T-helper 2 cell treated with Interferon-gamma antibody and Interleukin-4, amounts not matched to agents 5 μg/mL and 100 μg/mL, for 36 hours (primary cell): ENCODE measurements around the gene SRY.
"Not testable (repeated sequence)": the region's sequence is repeated elsewhere in the genome, so short reads cannot be mapped to it uniquely, and the experiment has no call there.

ENCODE experiments used
- DNase-seq: peaks from one replicate; pipeline ENCODE4 v3.0.0; 2021; ENCODE audit warnings: low spot score
- H3K27ac Mint-ChIP-seq: one replicate; pipeline ENCODE4 v1.8.0; 2021; ENCODE audit warnings: mild to moderate bottlenecking, mixed read lengths
- H3K27me3 Mint-ChIP-seq: one replicate; pipeline ENCODE4 v1.8.0; 2021; ENCODE audit warnings: low read depth, mixed read lengths
- H3K36me3 Mint-ChIP-seq: one replicate; pipeline ENCODE4 v1.8.0; 2021; ENCODE audit warnings: low read depth, mixed read lengths
- H3K4me1 Mint-ChIP-seq: one replicate; pipeline ENCODE4 v1.8.0; 2021; ENCODE audit warnings: low read depth, mixed read lengths
- H3K4me3 Mint-ChIP-seq: one replicate; pipeline ENCODE4 v1.8.0; 2022; ENCODE audit warnings: mild to moderate bottlenecking, moderate library complexity, mixed read lengths
- H3K9me3 Mint-ChIP-seq: one replicate; pipeline ENCODE4 v1.8.0; 2021; ENCODE audit warnings: mixed read lengths

The SRY gene

GRCh38 chrY:2787600-2787999, at the start of gene SRY:
Gene SRY, minus strand, starts transcription at chrY:2787682. Its CDS starts 79 bp downstream, at chrY:2787603.
- Mint-ChIP-seq H3K36me3 (no peaks in the 10 kb centered on the region), H3K4me1 (peaks cover 15% of the 10 kb centered on the region), H3K27me3 (peaks cover 47% of the 10 kb centered on the region), H3K4me3 (peak within 1 kb of the TSS; percentile 75), H3K9me3 (no peaks in the 10 kb centered on the region), H3K27ac (no peak within 1 kb of the TSS)
- no peak for DNase-seq

DNA sequence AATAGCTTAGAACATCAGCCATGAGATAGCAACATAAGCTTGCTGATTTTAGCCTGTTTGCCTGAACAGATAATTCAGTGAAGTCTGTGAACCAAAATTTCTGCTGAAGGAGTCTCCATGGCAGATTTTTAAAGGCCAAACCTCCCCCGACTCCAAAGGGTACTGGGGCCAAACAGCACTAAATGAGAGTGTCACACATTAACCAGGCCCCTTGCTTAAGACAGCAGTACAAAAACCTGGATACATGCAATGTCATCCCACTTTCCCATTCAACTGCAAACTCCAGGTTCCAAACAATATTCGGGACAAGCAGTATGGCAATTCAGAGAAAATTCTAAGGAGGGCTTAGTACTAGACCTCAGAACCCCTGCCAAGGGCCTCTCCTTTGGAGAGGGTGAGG, 49.6 kb upstream of the SRY start:
- no peaks in the 10 kb centered on the region for H3K9me3 Mint-ChIP-seq
- H3K27ac Mint-ChIP-seq = no peak overlapping the region
- H3K4me1 Mint-ChIP-seq = peaks cover 9% of the 10 kb centered on the region
- no peak overlapping the region for H3K4me3 Mint-ChIP-seq
- H3K27me3 Mint-ChIP-seq = peaks cover 15% of the 10 kb centered on the region
- no peak for DNase-seq
- peaks cover 7% of the 10 kb centered on the region for H3K36me3 Mint-ChIP-seq

DNA sequence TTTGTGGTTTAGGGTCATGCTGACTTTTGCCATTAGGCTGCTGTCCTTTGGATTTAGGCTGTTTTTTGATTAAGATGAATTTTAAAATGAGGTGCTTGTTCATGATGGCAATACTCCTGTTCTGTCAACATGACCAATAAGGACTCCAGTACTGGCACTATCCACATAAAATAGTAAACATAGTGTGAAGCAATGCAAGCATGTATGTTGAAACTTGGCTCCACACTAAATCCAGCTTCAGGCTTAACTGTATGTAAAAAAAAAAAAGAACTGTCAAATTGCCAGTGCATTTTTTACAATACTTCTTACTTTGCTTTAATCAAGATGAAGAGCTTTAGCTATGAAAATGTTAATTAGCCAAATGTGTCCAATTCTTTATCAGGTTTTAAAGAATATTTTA, 47.7 kb upstream of the SRY start:
- Mint-ChIP-seq H3K4me1 (peaks cover 2% of the 10 kb centered on the region), H3K36me3 (no peaks in the 10 kb centered on the region), H3K27me3 (peaks cover 25% of the 10 kb centered on the region), H3K27ac (no peak overlapping the region), H3K9me3 (no peaks in the 10 kb centered on the region), H3K4me3 (no peak overlapping the region)
- no peak for DNase-seq

- Mint-ChIP-seq H3K4me3 (no peak overlapping the region), H3K27me3 (peaks cover 25% of the 10 kb centered on the region), H3K36me3 (no peaks in the 10 kb centered on the region), H3K4me1 (no peaks in the 10 kb centered on the region), H3K27ac (no peak overlapping the region), H3K9me3 (no peaks in the 10 kb centered on the region)
- DNase-seq = no peak
Observed at GRCh38 chrY:2828497-2828896, 41.0 kb upstream of the SRY start.

DNA sequence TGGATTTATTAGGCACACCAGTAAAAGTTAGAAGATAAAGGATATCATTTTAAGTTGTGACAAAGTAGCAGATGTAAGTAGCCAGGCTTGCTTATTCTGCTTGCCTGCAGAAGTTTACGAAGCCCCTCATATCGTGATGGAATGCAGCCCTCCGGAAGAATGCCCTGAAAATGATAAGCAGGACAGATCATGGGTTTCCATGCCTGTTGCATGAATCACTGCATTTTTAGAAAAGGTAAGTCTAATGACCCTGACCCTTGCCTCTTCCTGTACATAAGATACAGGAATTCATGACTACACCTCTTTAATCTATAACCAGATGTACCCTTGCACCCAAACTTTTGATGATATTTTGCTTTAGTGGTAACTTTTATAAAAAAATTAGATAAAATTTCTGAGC, 37.0 kb upstream of the SRY start:
- H3K27ac Mint-ChIP-seq = no peak overlapping the region
- H3K4me3 Mint-ChIP-seq = no peak overlapping the region
- H3K27me3 Mint-ChIP-seq = peaks cover 11% of the 10 kb centered on the region
- H3K4me1 Mint-ChIP-seq = no peaks in the 10 kb centered on the region
- no peaks in the 10 kb centered on the region for H3K9me3 Mint-ChIP-seq
- DNase-seq = no peak
- H3K36me3 Mint-ChIP-seq = no peaks in the 10 kb centered on the region

GRCh38 chrY:2817146-2817896, 29.8 kb upstream of the SRY start:
- DNase-seq, H3K4me3 Mint-ChIP-seq: not testable (repeated sequence)

GRCh38 chrY:2800246-2800645, 12.8 kb upstream of the SRY start:
- no peak for DNase-seq
- peaks cover 13% of the 10 kb centered on the region for H3K27me3 Mint-ChIP-seq
- no peak overlapping the region for H3K4me3 Mint-ChIP-seq
- H3K36me3 Mint-ChIP-seq = peaks cover 1% of the 10 kb centered on the region
- peaks cover 14% of the 10 kb centered on the region for H3K4me1 Mint-ChIP-seq
- no peaks in the 10 kb centered on the region for H3K9me3 Mint-ChIP-seq
- H3K27ac Mint-ChIP-seq = no peak overlapping the region

More at GRCh38 chrY:2817146-2817896, 29.8 kb upstream of the SRY start:
- not testable (repeated sequence) for H3K27ac Mint-ChIP-seq, H3K4me1 Mint-ChIP-seq, H3K9me3 Mint-ChIP-seq, H3K27me3 Mint-ChIP-seq, H3K36me3 Mint-ChIP-seq

- Mint-ChIP-seq H3K36me3 (no peaks in the 10 kb centered on the region), H3K4me1 (peaks cover 14% of the 10 kb centered on the region), H3K9me3 (no peaks in the 10 kb centered on the region), H3K27me3 (peaks cover 3% of the 10 kb centered on the region), H3K27ac (no peak overlapping the region), H3K4me3 (no peak overlapping the region)
- no peak for DNase-seq
Observed at GRCh38 chrY:2797991-2798390, 10.5 kb upstream of the SRY start.

DNA sequence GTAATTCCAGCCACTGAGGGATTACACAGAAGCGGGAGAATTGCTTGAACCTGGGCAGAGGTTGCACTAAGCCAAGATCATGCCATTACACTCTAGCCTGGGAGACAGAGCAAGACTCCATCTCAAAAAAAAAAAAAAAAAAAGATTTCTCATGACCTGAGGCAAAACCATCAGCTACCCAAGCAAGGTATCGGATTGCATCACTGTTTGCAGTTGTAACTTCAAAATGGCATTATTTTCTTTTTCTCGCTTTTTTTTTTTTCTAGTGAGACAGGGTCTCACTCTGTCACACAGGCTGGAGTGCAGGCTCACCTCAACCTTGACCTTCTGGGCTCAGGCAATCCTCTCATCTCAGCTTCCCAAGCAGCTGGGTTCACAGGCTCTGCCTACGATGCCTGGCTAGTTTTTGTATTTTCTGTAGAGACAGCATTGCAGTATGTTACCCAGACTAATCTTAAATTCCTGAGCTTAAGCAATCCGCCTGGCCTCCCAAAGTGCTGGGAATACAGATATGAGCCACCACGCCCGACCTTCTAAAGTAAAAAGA, 9.6 kb upstream of the SRY start:
- peaks cover 7% of the 10 kb centered on the region for H3K27me3 Mint-ChIP-seq
- H3K27ac Mint-ChIP-seq = no peak overlapping the region
- no peak overlapping the region for H3K4me3 Mint-ChIP-seq

DNA sequence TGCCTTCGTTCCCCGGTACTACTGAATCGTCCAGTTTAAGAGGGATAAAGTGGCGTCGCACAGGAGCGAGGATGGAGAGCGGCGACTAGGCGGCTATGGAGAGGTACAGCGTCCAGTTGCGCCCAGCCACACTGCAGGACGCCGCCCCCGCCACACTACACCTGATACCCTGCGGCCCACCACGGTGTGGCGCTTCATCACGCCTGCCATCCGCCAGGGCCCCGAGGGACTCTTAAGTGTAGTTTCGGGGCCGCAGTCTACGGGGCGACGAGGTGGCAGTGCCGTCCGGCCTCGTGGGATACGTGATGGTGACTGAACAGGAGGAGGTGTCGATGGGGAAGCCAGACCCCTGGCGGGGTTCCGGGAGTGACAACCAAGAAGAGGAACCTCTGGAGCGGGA, 2.3 kb upstream of the SRY start:
- no peaks in the 10 kb centered on the region for H3K36me3 Mint-ChIP-seq
- H3K27ac Mint-ChIP-seq = no peak overlapping the region
- no peak overlapping the region for H3K4me3 Mint-ChIP-seq
- H3K4me1 Mint-ChIP-seq = peaks cover 15% of the 10 kb centered on the region
- peaks cover 50% of the 10 kb centered on the region for H3K27me3 Mint-ChIP-seq
- no peaks in the 10 kb centered on the region for H3K9me3 Mint-ChIP-seq
- no peak for DNase-seq

More for the DNA sequence above, 9.6 kb upstream of the SRY start:
- H3K4me1 Mint-ChIP-seq = peaks cover 6% of the 10 kb centered on the region
- no peaks in the 10 kb centered on the region for H3K9me3 Mint-ChIP-seq
- no peaks in the 10 kb centered on the region for H3K36me3 Mint-ChIP-seq
- no peak for DNase-seq

GRCh38 chrY:2786876-2787512, 488 bp downstream of the SRY start:
- DNase-seq = no peak
- Mint-ChIP-seq H3K4me3 (peak overlapping the region; percentile 75), H3K9me3 (no peaks in the 10 kb centered on the region), H3K4me1 (peaks cover 15% of the 10 kb centered on the region), H3K27ac (no peak overlapping the region), H3K36me3 (no peaks in the 10 kb centered on the region), H3K27me3 (peaks cover 44% of the 10 kb centered on the region)
